ENCODE data around the gene KCNQ1. TPM values are rescaled to one million over a fixed set of nuclear protein-coding genes. Genes with fewer than 3 reads are reported as not detected.

Gene KCNQ1
- total RNA-seq, 2 experiments from 2014 or later = 24.2 to 26.6 TPM

DNA sequence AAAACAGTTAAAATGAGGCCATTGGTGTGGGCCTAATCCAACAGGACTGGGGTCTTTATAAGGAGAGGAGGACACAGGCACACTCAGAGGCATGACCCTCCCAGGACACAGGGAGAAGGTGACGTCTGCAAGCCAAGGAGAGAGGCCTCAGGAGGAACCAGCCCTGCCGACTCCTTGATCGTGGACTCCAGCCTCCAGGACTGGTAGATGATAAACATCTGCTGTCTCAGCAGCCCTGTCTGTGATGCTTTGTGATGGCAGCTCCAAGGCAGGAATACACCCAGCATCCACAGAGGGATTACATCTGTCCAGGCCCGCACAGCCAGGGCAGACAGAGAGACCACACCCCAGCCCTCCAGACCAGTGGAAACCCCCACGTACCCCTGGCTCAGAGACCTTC is 422.3 kb downstream of the KCNQ1 start:
- Mint-ChIP-seq H3K27ac (no peak overlapping the region), H3K36me3 (no peaks in the 10 kb centered on the region), H3K9me3 (no peaks in the 10 kb centered on the region), H3K4me1 (peaks cover 9% of the 10 kb centered on the region), H3K27me3 (peaks cover 64% of the 10 kb centered on the region), H3K4me3 (no peak overlapping the region)
- DNase-seq = no peak
- POLR2A ChIA-PET = no interaction called here
- no peak for ATAC-seq (ENCODE audit: low read depth)

DNA sequence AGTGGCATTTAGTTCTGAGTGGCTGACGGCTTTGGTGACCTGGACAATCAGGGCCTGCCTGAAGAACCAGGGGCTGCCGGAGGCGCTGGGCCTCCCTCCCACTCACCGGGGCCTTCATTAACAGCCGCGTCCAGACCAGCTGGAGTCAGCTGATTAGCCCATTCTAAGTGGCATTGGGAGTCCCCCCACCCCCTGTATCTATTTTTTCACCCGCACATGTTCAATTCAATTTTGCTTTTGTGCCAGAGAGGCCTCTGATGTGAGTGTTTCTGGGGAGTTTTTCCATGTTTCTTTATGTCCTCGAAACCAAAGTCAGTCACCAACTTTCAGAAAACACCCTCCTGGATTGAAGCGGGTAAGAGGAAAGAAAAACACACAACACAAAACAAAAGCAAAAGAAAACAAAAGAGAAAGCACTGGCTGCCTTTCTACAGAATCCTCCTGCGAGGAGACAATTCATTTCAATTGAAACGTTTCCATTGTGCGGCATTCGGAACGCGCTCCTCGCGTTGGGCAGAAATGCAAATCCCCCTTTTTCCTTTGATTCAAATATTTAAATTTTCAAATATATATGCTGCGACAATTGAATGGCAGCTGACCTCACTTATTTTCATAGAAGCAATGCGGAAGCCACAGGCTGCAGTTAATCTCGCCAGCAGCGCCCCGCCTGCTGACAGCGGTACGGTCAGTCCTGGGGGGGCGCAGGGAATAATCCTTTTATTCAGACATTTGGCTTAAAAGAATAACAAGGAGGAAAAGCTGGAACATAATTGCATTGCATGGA is 423.1 kb downstream of the KCNQ1 start:
- no peak for DNase-seq
- Mint-ChIP-seq H3K4me3 (peak overlapping the region; percentile 19), H3K36me3 (no peaks in the 10 kb centered on the region), H3K9me3 (no peaks in the 10 kb centered on the region), H3K27ac (no peak overlapping the region), H3K4me1 (peaks cover 9% of the 10 kb centered on the region), H3K27me3 (peaks cover 65% of the 10 kb centered on the region)
- ATAC-seq (ENCODE audit: low read depth) = no peak
- POLR2A ChIA-PET = no interaction called here

DNA sequence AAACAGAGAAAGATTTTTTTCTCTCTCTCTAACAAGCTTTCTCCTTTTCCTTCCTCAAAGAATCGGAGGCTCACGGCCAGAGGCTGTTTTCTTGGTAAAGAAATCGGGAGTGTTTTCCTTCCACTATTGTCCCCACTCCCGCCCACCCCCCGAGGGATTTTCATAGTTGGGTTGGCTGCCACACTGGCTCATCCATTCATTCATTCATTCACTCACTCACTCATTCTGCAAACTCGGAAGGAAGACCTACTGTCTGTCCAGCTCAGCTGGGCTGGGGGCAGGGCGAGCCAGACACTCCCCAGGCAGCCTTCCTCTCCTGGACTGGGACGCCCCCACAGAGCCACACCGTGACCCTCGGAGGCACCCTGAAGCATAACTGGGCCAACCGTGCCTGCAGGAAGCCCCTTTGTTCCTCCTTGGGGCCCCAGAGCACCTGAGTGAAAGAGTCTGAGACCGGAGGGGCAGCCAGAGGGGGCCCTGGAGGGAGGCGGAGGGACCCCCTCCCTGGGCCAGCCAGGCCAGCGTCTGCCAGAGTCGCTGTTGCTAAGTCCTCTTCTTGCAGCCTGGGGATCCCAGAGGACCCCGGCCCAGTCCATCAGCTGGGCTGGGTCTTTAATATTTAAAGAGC is 423.8 kb downstream of the KCNQ1 start:
- Mint-ChIP-seq H3K27me3 (peaks cover 59% of the 10 kb centered on the region), H3K9me3 (no peaks in the 10 kb centered on the region), H3K4me1 (peaks cover 9% of the 10 kb centered on the region), H3K4me3 (peak overlapping the region; percentile 48), H3K36me3 (no peaks in the 10 kb centered on the region), H3K27ac (no peak overlapping the region)
- ATAC-seq (ENCODE audit: low read depth) = no peak
- POLR2A ChIA-PET = no interaction called here
- DNase-seq = no peak

DNA sequence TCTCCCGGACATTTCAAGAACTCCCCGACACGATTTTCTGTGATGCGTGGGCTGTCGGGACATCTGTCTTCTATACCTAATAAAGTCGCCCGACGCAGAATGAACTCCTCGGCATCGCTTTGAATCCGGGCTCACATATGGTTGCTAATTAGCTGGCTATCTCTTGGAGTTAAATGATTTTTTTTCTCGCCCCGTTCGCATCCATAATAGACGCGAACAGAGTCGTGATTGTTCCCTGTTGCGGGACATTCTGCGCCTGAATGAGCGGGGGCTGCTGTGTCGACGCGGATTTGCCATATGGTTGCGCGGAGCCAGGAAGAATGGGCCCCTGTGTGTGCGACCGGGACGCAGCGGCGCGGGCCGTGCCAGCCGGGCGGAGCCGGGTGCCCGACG is 424.3 kb downstream of the KCNQ1 start:
- Mint-ChIP-seq H3K36me3 (no peaks in the 10 kb centered on the region), H3K4me3 (no peak overlapping the region), H3K4me1 (peaks cover 9% of the 10 kb centered on the region), H3K9me3 (no peaks in the 10 kb centered on the region), H3K27me3 (peaks cover 54% of the 10 kb centered on the region), H3K27ac (no peak overlapping the region)
- DNase-seq (no peak), ATAC-seq (ENCODE audit: low read depth) (no peak)
- POLR2A ChIA-PET = no interaction called here

GRCh38 chr11:2869561-2870427 is 425.0 kb downstream of the KCNQ1 start:
- H3K27me3 Mint-ChIP-seq = peaks cover 49% of the 10 kb centered on the region
- ATAC-seq (ENCODE audit: low read depth) = no peak

DNA sequence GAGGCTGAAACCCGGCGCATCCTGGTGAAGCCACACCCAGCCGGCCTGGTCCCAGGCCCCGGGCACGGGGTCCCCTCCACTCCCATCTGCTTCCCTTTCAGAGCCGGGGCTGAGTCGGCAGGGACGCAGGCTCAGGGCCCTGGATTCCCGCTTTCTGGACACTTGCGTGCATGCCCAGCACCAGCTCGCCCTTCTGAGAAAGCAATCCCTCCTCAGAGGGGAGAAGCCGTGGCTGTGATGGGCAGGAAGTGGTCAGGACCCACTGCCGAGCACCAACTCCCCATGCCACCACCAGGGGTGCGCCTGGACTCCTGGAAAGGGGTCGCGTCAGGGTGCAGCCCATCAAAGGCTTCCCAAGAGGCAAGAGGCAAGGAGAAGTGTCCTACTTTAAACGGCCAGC is 425.7 kb downstream of the KCNQ1 start:
- H3K27ac Mint-ChIP-seq = no peak overlapping the region
- H3K4me1 Mint-ChIP-seq = peaks cover 9% of the 10 kb centered on the region
- no peaks in the 10 kb centered on the region for H3K36me3 Mint-ChIP-seq
- DNase-seq (no peak), ATAC-seq (ENCODE audit: low read depth) (peak; percentile 19)
- POLR2A ChIA-PET = no interaction called here
- no peak overlapping the region for H3K4me3 Mint-ChIP-seq
- H3K9me3 Mint-ChIP-seq = no peaks in the 10 kb centered on the region
- peaks cover 48% of the 10 kb centered on the region for H3K27me3 Mint-ChIP-seq

More at GRCh38 chr11:2869561-2870427, 425.0 kb downstream of the KCNQ1 start:
- Mint-ChIP-seq H3K27ac (no peak overlapping the region), H3K36me3 (no peaks in the 10 kb centered on the region), H3K4me1 (peaks cover 9% of the 10 kb centered on the region), H3K4me3 (no peak overlapping the region), H3K9me3 (no peaks in the 10 kb centered on the region)
- POLR2A ChIA-PET = no interaction called here
- DNase-seq = no peak

- DNase-seq (no peak), ATAC-seq (ENCODE audit: low read depth) (no peak)
- Mint-ChIP-seq H3K4me1 (peaks cover 9% of the 10 kb centered on the region), H3K4me3 (no peak overlapping the region), H3K27me3 (peaks cover 46% of the 10 kb centered on the region), H3K27ac (no peak overlapping the region), H3K9me3 (no peaks in the 10 kb centered on the region), H3K36me3 (no peaks in the 10 kb centered on the region)
- POLR2A ChIA-PET = no interaction called here
These were observed 426.3 kb downstream of the KCNQ1 start for GRCh38 chr11:2870969-2871680.

DNA sequence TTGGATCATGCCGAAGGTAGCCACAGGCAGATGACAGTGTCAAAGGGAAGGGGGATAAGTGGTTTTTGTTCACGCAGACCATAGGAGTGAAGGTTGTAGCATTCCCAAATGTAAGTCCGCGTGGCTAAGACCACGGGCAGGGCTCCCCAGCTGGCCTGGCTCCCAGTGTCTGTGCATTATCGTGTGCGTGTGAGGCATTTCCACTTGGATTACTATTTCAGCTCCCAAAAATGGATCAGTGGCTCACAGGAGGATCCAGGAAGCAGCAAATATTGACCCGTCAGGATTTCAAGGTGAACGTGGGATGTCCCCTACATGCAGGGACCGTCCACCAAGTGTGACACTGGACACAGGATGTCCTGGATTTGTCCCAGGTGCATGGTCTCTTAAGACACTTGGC is 430.2 kb downstream of the KCNQ1 start:
- Mint-ChIP-seq H3K9me3 (no peaks in the 10 kb centered on the region), H3K36me3 (no peaks in the 10 kb centered on the region), H3K27me3 (peaks cover 20% of the 10 kb centered on the region), H3K4me3 (no peak overlapping the region), H3K27ac (no peak overlapping the region), H3K4me1 (peaks cover 7% of the 10 kb centered on the region)
- no peak for DNase-seq
- POLR2A ChIA-PET = no interaction called here
- no peak for ATAC-seq (ENCODE audit: low read depth)

GRCh38 chr11:2877474-2877873 is 432.7 kb downstream of the KCNQ1 start:
- H3K27me3 Mint-ChIP-seq = peaks cover 6% of the 10 kb centered on the region
- no peak overlapping the region for H3K4me3 Mint-ChIP-seq
- H3K27ac Mint-ChIP-seq = no peak overlapping the region
- no peak for DNase-seq
- ATAC-seq (ENCODE audit: low read depth) = no peak
- H3K4me1 Mint-ChIP-seq = no peaks in the 10 kb centered on the region
- H3K36me3 Mint-ChIP-seq = no peaks in the 10 kb centered on the region
- H3K9me3 Mint-ChIP-seq = no peaks in the 10 kb centered on the region
- POLR2A ChIA-PET = no interaction called here

DNA sequence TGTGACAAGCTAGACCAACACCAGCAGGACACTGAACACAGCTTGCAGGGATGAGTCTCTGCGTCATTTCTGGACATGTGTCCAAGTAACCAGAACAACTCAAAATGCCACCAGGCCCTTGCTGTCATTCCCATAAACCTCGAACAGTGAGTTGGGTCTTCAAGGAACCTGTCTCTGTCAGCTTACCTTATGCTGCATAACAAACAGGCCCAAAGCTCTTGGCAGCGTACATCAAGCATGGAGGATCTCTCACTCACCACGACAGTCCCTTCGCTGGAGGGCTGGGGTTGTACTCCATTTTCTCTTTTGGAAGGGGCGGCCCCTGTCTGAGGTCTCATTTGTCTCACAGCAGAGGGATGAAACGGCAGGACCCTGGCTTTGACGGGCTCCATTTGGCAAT is 434.0 kb downstream of the KCNQ1 start:
- Mint-ChIP-seq H3K9me3 (no peaks in the 10 kb centered on the region), H3K36me3 (no peaks in the 10 kb centered on the region), H3K27me3 (peaks cover 16% of the 10 kb centered on the region), H3K27ac (no peak overlapping the region), H3K4me1 (no peaks in the 10 kb centered on the region), H3K4me3 (no peak overlapping the region)
- POLR2A ChIA-PET = interaction anchor here (0.6 kb wide), 1 partner anchor 437 kb away, joined by 3 read pairs; no protein-coding TSS in a partner anchor
- ATAC-seq (ENCODE audit: low read depth) (no peak), DNase-seq (no peak)

- no peaks in the 10 kb centered on the region for H3K9me3 Mint-ChIP-seq
- peaks cover 17% of the 10 kb centered on the region for H3K27me3 Mint-ChIP-seq
- DNase-seq (no peak), ATAC-seq (ENCODE audit: low read depth) (no peak)
- no peaks in the 10 kb centered on the region for H3K36me3 Mint-ChIP-seq
- peaks cover 2% of the 10 kb centered on the region for H3K4me1 Mint-ChIP-seq
- no peak overlapping the region for H3K4me3 Mint-ChIP-seq
- no peak overlapping the region for H3K27ac Mint-ChIP-seq
- POLR2A ChIA-PET = no interaction called here
These were observed 435.8 kb downstream of the KCNQ1 start for GRCh38 chr11:2880646-2881045.

- DNase-seq (no peak), ATAC-seq (ENCODE audit: low read depth) (no peak)
- no peaks in the 10 kb centered on the region for H3K36me3 Mint-ChIP-seq
- peaks cover 2% of the 10 kb centered on the region for H3K4me1 Mint-ChIP-seq
- H3K9me3 Mint-ChIP-seq = no peaks in the 10 kb centered on the region
- peaks cover 17% of the 10 kb centered on the region for H3K27me3 Mint-ChIP-seq
- no peak overlapping the region for H3K4me3 Mint-ChIP-seq
- H3K27ac Mint-ChIP-seq = no peak overlapping the region
- POLR2A ChIA-PET = no interaction called here
These were observed 436.5 kb downstream of the KCNQ1 start for GRCh38 chr11:2881076-2881980.
